ENCODE results near the gene HBEGF.

DNA sequence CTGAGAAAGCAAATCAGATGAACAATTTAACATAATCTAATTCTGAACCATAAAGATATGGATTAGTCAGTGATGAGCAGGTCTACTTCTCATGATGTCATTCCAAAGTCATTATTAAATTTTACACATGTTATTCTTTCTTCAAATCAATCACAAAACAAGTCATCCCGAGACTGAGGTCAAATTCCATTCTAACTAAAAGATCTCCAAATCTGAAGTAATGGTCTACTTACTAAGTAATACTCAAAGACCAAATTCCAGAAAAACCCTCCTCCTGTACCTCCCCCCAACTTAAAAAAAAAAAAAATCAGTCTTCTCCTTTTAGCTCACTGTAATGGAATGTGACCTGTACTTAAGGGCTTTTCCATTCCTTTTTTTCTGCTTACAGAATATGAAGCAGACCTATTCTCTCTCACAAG lies 48.2 kb downstream of the HBEGF start:
- TF ChIP-seq, protein P1, sequence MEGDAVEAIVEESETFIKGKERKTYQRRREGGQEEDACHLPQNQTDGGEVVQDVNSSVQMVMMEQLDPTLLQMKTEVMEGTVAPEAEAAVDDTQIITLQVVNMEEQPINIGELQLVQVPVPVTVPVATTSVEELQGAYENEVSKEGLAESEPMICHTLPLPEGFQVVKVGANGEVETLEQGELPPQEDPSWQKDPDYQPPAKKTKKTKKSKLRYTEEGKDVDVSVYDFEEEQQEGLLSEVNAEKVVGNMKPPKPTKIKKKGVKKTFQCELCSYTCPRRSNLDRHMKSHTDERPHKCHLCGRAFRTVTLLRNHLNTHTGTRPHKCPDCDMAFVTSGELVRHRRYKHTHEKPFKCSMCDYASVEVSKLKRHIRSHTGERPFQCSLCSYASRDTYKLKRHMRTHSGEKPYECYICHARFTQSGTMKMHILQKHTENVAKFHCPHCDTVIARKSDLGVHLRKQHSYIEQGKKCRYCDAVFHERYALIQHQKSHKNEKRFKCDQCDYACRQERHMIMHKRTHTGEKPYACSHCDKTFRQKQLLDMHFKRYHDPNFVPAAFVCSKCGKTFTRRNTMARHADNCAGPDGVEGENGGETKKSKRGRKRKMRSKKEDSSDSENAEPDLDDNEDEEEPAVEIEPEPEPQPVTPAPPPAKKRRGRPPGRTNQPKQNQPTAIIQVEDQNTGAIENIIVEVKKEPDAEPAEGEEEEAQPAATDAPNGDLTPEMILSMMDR (IDR thresholded peaks at IDR 0.05) = no peak
- TF ChIP-seq EZH2 (IDR thresholded peaks at IDR 0.05; ENCODE audit: borderline replicate concordance, insufficient read depth, low read depth, low read length, poor library complexity, severe bottlenecking) = no peak

Data from B cell (primary cell).